NCI-H2196 (cell line): ENCODE data around the gene FUCA2.

ENCODE experiments used
- DNase-seq: peaks from one replicate; lab custom pipeline; 2025; ENCODE audit not compliant: unreplicated experiment; lab: John Stamatoyannopoulos, UW

FUCA2 gene

DNA sequence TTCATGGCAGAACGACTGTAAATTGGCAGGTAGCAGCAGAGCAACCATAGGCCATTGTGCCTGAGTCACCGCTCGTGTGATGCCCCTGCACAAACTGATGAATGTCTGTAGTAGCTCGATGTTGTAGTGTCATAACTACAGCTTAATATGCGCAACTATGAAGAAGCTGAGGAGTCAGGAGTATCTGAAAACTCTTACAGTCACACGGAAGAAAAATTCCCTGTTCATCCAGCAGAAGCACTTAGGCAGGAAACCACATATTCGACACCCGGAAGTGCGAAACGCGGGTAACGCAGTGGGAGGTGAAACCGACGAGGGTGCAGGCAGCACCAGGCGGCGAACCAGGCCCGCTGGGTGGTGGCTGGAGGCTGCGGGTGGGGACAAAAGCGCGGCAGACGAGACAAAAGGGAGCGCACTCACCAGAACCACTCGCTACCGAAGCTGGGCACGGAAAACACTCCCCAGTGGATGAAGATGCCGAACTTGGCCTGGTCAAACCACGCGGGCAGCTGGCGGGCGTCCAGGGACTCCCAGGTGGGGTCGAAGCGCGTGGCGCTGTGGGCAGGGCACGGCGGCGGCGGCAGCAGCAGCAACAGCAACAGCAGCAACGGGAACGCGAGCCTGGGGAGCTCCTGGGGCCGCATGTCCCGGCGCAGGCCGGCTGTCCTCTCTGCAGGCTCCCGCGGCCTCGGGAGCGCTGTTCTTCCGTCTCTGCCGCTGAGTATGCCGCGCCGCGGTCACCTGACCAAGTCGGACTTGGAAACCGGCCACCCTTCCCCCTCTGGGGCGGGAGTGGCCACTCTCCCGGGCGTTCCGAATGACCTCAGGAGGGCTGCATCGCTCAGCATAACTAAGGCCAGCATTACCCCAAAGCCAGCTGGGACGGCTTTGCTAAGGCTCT is at the start of gene FUCA2:
TSS of gene FUCA2 (minus strand) at position 730 of the 901 bp plus-strand sequence. CDS start at position 644, 86 bp downstream.
- peak; percentile 91 for DNase-seq

GRCh38 chr6:143561105-143561704 is 49.7 kb upstream of the FUCA2 start:
- no peak for DNase-seq

GRCh38 chr6:143559051-143559660 is 47.6 kb upstream of the FUCA2 start:
- no peak for DNase-seq

DNA sequence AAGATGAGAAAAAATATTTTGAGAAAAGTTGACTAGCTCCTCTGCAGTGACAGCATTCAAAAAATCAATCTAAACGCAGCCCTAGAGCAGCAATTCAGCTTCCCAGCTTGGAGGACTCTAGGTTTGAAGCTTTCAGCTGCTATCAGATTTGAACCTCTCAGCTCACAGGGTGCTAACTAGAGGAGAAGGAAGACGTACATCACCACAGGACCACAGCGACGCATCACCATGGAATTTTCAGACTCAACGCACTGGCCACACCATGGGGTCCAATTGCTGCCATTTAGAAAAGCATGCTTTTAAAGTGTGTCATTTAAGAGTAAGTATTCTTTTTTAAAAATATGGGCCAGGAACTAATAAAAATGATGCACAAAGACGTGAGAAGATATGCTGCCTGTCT is 45.0 kb upstream of the FUCA2 start:
- no peak for DNase-seq

DNA sequence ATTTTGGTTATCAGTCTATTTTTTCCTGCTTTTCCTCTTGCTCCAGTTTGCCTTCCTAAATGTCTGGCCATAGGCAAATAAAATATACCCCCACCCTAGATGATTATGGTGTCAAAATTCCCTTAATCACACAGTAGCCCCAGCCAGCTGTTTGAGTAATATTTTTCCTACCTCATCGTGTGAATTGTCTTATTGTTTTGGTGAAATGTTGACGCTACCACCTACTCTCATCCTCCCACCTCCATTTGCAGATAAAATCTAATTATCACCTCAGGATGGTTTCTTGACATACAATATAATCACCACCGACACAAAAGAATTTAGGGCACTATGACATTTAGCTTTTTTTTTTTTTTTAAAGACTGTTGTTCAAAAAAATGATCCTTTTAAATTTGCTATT is 44.1 kb upstream of the FUCA2 start:
- DNase-seq = no peak

DNA sequence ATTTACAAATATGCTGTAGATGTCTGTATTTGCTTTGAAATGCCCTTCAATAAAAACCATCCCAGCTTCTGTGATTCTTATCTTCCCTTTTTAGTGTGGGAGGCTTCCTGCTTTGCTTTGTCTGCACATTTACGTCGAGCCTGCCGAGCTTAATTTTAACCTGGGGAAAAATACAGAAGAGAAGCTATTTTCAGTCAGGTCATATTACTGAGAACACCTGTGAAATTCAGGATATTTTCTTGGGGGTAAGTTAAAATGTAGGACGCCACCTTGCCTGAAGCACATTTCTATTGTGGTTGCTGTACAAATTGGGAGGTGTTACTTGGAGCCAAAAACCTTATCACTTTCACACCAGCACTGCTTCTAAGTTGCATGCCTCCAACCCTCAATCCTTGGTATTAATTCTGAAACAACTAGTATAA is 43.6 kb upstream of the FUCA2 start:
- no peak for DNase-seq

DNA sequence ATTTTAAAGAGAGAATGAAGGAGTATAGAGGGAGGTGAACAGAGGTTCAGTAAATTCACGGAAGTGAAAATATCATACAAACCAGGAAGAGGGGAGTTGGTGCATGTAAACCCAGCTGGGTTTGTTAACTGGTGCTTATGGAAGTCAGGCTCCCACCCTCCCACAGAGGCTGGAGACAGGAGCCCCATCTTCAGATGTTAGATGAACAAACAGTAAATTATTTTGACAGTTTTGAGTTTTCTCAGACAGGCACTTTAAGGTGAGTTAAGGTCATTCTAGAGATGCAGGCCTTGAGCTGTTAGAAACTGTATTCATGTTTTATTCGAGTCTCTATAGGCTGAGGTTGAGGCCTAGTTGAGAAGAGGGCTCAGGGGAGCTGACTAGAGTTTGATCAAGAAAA is 41.8 kb upstream of the FUCA2 start:
- DNase-seq = no peak

- DNase-seq = no peak
These were observed 38.4 kb upstream of the FUCA2 start for GRCh38 chr6:143549949-143550268.

DNA sequence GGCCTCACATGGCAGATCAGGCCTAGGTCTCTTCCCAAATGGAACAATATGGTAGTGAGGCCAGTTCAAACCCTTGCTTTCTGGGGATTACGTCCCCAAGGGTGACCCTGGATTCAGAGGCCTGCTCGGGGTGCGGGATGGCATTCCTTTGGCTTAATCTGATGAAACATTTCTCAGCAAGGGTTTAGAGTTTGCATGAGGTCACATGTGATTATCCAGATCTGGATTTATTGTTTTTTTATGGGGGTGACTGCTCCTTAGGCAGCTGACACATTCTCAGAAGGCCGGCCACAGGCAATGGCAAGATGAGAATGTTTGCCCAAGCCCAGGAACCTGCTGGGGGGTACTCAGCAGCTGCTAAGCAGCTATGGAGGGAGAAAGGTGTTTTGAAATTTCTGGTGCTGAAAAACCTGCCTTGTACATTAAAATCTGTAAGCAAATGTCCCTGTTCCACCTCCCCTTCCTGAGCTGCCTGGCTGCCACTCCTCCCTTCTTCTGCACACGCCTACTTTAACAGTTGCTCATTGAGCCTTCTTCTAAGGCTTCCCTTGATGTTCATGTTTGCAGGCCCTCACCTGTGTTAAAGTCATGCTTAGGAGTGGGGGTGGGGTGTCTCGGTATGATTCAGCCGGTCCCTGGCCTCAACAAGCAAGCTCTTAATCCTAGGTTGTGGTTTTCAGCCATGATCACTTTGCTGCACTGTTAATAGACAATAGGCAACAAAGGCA is 37.9 kb upstream of the FUCA2 start:
- DNase-seq = no peak

GRCh38 chr6:143546599-143546998 is 35.1 kb upstream of the FUCA2 start:
- no peak for DNase-seq

GRCh38 chr6:143545976-143546547 is 34.5 kb upstream of the FUCA2 start:
- DNase-seq = no peak

GRCh38 chr6:143545165-143545564 is 33.6 kb upstream of the FUCA2 start:
- no peak for DNase-seq

DNA sequence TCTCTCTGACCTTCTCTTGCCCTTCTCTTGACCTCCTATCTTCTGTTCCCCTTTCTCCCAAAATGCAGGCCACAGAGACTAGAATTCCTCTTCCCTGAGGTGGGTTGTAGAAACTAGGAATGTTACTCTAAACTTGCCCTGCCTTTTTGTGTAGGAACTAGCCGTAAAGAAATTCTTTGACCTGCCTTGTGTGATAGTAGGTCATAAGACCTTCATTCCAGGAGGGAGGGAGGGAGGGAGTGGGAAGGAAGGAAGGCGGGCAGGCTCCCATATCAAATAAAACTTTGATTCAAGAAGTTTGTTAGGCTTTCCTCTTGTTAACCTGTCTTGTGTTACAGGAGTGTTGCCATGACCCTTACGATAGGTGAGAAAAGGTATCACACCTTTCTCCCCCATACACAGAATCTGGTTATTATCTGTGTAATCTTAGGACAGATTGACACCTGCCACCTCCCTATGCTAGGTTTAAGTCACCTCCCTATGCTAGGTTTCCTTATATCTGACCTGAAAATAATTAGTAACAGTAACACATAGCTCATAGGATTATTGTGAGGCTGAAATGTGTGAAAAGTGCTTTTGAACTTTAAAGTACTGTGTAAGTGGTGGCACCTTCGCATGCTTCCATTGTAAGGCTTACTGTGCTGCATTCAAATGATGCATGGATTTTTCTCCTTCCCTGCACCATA is 32.6 kb upstream of the FUCA2 start:
- DNase-seq = no peak

DNA sequence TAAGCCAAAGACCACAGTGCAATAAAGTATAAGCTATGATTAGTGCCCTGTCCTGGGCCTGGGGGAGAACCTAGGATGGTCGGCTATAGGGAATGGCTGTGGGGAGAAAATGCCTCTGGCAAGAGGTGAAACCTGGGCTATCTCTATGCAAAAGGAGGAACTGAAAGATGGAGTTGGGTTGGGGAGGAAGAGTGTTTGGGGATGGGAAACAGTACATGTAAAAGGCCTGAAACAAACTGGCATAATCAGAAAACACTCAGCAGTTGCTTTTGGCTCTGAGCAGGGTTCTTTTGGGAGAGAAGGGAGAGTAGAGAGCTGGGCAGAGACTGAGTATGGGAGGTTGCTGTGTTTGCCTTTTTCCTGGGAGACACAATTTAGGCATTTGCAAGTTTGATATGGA is 31.9 kb upstream of the FUCA2 start:
- DNase-seq = no peak

DNA sequence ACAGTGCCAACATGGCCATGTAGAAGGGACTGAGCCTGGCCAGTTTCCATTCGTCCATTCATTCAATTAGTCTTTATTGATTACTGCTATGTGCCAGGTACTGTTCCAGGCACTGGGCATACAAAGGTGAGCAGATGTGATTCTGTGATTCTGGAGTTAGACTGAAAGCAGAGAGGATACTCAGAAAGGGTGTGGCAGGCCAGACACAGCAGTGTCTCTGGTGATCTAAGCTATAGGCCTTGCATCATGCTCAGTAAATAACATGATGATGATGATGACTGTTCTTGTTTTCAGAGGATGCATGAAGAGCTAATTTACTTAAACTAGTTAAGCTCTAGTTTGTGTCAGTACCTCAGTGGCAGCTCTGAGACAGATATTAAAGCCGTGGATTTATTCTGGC is 31.4 kb upstream of the FUCA2 start:
- DNase-seq = no peak

DNA sequence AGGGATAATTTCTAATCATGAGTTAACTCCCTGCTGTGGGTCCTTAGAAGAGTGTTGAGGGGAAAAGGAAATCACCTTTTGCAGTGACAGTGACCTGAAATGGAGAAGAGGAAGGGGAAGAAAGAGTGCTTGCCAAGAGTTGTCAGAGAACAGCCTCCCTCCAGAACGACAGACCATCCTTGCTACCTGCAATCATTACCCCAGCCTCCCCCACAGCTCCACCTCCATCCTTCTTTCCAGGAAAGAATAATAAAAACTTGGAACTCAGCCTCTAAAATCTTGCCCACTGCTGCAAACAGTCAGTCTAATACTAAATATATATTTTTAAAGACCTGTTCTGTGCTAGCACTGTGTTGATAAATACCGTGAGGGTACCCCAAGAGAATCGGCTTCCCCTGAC is 28.7 kb upstream of the FUCA2 start:
- no peak for DNase-seq

DNA sequence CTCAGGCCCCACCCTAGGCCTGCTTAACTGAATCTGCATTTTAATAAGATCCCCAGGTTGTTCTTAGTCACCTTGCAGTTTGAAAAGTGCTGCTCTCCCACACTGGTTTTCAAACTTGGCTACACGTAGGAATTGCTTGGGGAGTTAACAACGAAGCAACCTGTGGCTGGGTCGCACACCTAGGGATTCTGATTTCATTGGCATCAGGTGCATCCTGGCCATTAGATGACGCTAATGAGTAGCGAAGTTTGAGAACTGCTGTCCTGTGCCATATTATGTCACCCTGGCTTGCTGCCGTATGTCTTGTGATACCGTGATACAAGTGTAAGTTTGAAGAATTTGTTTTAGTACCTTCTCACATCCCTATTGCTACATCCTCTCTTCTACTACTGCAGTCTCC is 28.2 kb upstream of the FUCA2 start:
- no peak for DNase-seq

- no peak for DNase-seq
These were observed 27.6 kb upstream of the FUCA2 start for GRCh38 chr6:143539106-143539505.

- DNase-seq = no peak
These were observed 26.9 kb upstream of the FUCA2 start for GRCh38 chr6:143538374-143538773.

DNA sequence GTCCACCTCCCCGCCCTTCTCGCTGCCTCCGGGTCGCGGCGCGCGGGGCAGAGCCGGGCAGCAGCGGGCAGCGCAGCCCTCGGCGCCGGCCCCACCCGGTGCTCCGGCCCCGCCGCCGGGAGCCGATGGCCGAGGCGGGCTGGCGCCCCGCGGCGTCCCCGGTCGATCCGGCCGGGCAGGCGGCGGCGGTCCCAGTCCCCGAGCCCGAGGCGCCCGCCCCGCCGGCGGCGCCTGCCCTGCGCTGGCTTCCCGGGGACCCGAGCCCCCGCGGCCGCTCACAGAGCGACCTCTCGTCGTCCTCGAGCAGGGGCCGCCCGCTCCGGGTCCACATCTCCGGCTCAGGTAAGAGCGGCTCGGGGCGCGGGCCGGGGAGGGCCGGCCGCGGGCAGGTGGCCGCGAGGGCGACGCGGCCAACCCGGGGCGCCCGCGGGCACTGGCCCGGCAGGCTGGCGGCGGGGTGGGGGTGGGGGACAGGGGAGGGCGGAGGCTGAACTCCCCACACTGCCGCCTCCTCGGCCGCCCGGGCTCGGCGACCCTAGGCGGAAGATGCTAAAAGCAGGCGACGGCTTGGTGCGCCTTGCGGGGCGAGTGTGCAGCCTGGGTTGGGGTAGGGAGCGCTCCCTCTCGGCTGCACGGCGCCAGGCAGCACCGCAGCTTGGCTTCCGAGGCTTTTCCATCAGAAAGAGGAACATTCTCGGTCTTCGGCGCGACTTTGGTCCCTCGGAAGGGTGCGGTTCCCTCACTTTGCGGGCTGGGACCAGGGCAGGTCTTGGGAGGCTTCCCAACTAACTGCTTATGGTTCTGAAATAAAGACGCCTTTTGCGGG is 25.6 kb upstream of the FUCA2 start:
- peak; percentile 50 for DNase-seq
